HG03565 (cell line): ENCODE measurements around the gene DRC7.
"Not testable (repeated sequence)": the region's sequence is repeated elsewhere in the genome, so short reads cannot be mapped to it uniquely, and the experiment has no call there.

Experiments
- ATAC-seq: cut with Tn5 transposase; IDR thresholded peaks from one replicate; pipeline ENCODE4 v1.9.1; 2021; ENCODE audit warnings: mild to moderate bottlenecking, moderate library complexity; ENCODE audit not compliant: unreplicated experiment

The DRC7 gene

GRCh38 chr16:57732714-57733113 is 38.1 kb downstream of the DRC7 start:
- ATAC-seq: no peak

GRCh38 chr16:57734308-57734924 is 39.8 kb downstream of the DRC7 start:
- ATAC-seq: no peak

- ATAC-seq: peak; percentile 83
Measured at GRCh38 chr16:57734925-57735754, 40.5 kb downstream of the DRC7 start.

GRCh38 chr16:57735755-57736418 is 41.3 kb downstream of the DRC7 start, which contains the start of gene KATNB1:
KATNB1 (plus strand) TSS chr16:57735770; CDS start chr16:57737244, 1,474 bp downstream.
- ATAC-seq: no peak

DNA sequence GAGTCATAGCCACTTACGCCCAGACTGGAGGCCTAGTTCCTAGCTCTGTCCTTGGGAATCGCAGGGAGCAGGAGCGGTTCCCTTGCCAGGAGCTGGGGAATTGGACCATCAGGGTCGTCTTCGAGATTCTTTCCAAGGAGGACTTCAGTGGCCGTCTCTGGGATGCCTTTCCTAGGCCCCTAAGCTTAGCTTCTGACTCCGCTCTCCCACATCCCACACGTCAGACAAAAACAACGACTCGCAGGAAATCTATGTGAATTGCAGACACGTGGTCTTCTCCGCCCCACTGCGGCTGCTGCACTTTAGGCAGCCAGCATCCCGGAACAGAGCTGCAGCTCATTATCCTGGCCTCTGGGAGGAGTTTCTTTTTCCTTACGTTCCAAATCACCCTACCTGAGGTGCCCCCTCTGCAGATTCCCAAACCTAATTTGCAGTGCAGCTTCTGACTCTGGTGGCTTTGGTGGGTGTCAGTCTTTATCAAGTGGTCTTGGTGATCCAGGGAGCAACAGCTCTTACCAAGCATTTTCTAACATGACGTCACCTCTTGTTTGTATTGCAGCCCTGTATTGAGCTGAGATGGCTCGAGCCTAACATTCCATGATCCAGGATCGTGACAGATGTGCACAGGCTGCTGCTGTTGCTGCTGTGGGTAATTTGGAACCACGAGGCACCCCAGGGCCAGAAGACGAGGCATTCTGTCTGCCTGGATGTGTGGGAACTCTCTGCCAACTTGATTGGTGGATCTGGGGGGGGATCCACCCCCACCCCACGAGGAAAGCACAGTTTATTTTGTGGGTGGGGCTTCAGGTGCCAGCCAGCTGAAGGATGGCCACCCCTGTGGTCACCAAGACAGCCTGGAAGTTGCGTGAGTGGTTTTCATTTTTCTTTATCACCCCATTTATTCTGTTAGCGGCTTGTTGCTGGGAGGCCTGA is 42.1 kb downstream of the DRC7 start:
- ATAC-seq: no peak

- ATAC-seq: no peak
Measured at GRCh38 chr16:57738844-57739243, 44.2 kb downstream of the DRC7 start.

DNA sequence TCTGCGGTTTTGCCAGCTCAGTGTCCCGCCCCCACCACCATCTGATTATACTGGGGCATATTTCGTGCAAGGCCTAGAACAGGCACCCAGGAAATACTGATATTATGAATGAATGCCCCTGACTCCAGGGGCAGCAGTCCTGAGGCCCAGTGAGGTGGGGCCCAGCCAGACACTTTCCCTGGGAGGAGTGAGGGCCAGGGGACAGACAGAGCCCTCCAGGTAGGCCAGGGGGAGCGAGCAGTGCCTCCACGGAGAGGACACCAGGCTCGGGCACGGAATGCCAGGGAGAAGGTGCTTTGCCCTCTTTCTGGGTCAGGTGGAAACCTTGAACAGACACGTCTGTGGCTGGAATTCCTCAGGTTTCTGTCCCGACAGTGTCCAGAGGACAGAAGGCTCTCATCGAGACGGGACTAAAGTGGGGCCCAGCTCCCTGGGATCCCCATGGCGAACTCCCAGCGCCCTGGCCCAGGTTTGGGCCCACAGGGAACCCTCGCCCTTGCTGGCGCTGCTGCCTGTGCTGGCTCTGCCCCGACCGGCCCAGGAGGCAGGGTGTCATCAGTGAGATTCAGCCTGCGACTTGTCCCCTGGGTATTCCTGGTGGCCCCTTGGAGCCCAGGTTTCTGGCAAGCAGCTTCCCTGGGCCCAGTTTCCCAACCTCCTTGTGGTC is 45.3 kb downstream of the DRC7 start:
- ATAC-seq: no peak

- ATAC-seq: no peak
Measured at GRCh38 chr16:57740423-57741071, 45.9 kb downstream of the DRC7 start.

DNA sequence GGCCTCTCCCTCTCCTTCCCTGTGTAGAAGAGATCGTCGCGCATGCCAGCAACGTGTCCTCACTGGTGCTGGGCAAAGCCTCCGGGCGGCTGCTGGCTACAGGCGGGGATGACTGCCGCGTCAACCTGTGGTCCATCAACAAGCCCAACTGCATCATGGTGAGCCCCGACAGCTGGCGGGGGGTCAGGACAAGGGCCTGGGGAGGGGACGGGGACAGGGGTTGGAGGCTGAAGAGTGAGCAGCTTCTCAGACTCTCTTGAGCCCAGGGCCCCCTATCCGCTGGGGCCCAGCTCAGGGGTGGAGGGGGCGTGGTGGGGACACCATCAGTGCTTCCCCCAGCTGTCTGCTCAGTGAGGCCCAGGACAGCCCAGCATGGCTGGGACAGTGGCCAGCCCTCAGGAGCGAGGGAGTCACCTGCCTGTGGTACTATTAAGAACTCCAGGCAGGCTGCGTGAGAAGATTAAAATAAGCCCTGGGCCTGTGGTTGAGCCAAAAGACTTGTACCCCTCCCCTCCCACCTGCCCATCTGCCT is 47.1 kb downstream of the DRC7 start:
- ATAC-seq: no peak

GRCh38 chr16:57742543-57742942 is 47.9 kb downstream of the DRC7 start:
- no peak for ATAC-seq

DNA sequence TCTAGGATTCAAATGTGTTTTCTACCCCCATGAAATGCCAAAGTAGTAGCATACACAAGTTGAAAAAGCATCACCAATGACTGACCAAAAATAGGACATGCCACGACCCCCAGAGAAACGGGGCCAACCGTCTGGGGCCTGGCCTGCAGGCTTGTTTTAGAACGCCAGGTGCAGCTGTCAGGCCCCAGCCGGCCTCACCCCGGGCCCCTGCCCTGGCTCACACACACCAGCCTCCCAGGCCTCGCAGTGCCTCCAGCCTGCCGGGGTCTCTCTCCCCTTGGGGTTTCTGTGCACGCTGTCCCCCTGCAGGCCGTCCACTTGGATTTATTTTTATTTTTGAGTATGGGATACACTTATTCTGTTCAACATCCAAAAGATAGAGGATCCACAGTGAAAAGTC is 48.9 kb downstream of the DRC7 start:
- no peak for ATAC-seq

GRCh38 chr16:57743886-57744641 is 49.5 kb downstream of the DRC7 start:
- no peak for ATAC-seq

GRCh38 chr16:57744642-57744903 is 50.0 kb downstream of the DRC7 start:
- ATAC-seq: no peak

DNA sequence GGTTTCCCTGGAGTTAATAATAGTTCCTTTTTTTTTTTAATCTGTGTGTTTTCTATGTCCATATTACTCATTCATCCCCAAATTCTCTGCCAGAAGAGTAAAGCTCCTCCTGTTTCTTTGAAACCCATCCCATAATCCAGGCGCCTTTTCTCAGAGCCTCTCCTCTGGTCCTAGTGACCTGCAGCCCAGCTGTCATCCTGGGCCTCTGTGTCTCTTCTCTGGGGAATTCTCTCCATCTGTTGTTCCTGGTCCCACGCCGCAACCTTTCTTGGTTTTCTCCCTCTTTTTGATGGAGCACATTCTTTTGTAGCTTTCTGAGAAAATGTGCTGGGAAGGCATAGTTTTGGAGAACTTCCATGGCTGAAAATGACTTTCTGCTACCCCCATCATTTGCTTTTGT is 51.2 kb downstream of the DRC7 start:
- no peak for ATAC-seq

- ATAC-seq: not testable (repeated sequence)
Measured at GRCh38 chr16:57746316-57746715, 51.7 kb downstream of the DRC7 start.

GRCh38 chr16:57747091-57747490 is 52.5 kb downstream of the DRC7 start:
- ATAC-seq: no peak

GRCh38 chr16:57747496-57747895 is 52.9 kb downstream of the DRC7 start:
- no peak for ATAC-seq

GRCh38 chr16:57747996-57748395 is 53.4 kb downstream of the DRC7 start:
- no peak for ATAC-seq

- ATAC-seq: no peak
Measured at GRCh38 chr16:57748596-57748995, 54.0 kb downstream of the DRC7 start.
